Esophagus muscularis mucosa (tissue), 4 donors: ENCODE measurements around the gene CCDC80. TPM values are rescaled to one million over a fixed set of nuclear protein-coding genes. Genes with fewer than 3 reads are reported as not detected.

Experiments
- DNase-seq: peaks from one replicate; pipeline ENCODE4 v3.0.0-alpha.2; 2017; ENCODE audit errors: extremely low spot score
- H3K27ac ChIP-seq, 4 donors: fragments of 200-600 bp; sonication (generic); replicated peaks in 1 of 4; 1 replicate in 3 of 4; 2 replicates in 1 of 4; pipeline ENCODE4 v1.5.1; 2016 to 2019; ENCODE audit warnings: mild to moderate bottlenecking in 1 of 4
- H3K27me3 ChIP-seq, 4 donors: fragments of 200-600 bp; sonication (generic); one replicate each; pipeline versions ENCODE4 v1.5.1 to v1.6.0; 2016 to 2019
- H3K36me3 ChIP-seq, 4 donors: fragments of 200-600 bp; sonication (generic); one replicate each; pipeline ENCODE4 v1.5.1; 2016 to 2019
- H3K4me1 ChIP-seq, 4 donors: fragments of 200-600 bp; sonication (generic); one replicate each; pipeline ENCODE4 v1.5.1; 2016 to 2019
- H3K4me3 ChIP-seq, 4 donors: fragments of 200-600 bp; sonication (generic); 1 replicate in 2 of 4; 2 replicates in 2 of 4; pipeline ENCODE4 v1.5.1; 2016 to 2019; ENCODE audit warnings: mild to moderate bottlenecking in 4 of 4, moderate library complexity in 1 of 4
- H3K9me3 ChIP-seq, 4 donors: fragments of 200-600 bp; sonication (generic); 1 replicate in 3 of 4; 2 replicates in 1 of 4; pipeline ENCODE4 v1.5.1; 2016 to 2019
- CTCF ChIP-seq, 3 experiments: fragments of 200-600 bp in 2 of 3; fragments of 450-650 bp in 1 of 3; sonication (generic) in 2 of 3; IDR thresholded peaks; one replicate each; pipeline ENCODE4 v1.5.1; 2017 to 2019; ENCODE audit warnings: antibody characterized with exemption in 3 of 3, mild to moderate bottlenecking in 2 of 3, moderate library complexity in 1 of 3
- EP300 ChIP-seq: sonication (generic); formaldehyde crosslinking; IDR thresholded peaks from one replicate; pipeline ENCODE4 v1.6.1; 2017; ENCODE audit warnings: antibody characterized with exemption
- POLR2A ChIP-seq: fragments of 450-650 bp; IDR thresholded peaks from one replicate; pipeline ENCODE4 v1.6.1; 2017; ENCODE audit warnings: antibody characterized with exemption, moderate library complexity, mild to moderate bottlenecking, low read depth
- POLR2AphosphoS5 ChIP-seq, 2 donors: sonication (generic); formaldehyde crosslinking; IDR thresholded peaks; one replicate each; pipeline ENCODE4 v1.6.1; 2017; ENCODE audit warnings: antibody characterized with exemption in 2 of 2
- WGBS: methylation state at CpG from one replicate; pipeline ENCODE4 v1.1.5; 2018; 5-methylcytosine and 5-hydroxymethylcytosine counted together
- intact Hi-C: fragments of 100-400 bp; cut with DNase I; formaldehyde crosslinking; loops from one replicate; pipeline ENCODE4 v1.15.1; 2023
- total RNA-seq, 4 donors: library from RNA; depleted of rRNA; stranded (reverse); fragments of >200 nt; gene quantifications; one replicate each; pipeline versions ENCODE4 v1.1.0 to v1.2.1, GENCODE V29; 2016

CCDC80 gene
- total RNA-seq, 4 donors from 2014 or later, result 34.7 to 213 (median 127) TPM

- Histone ChIP-seq H3K27ac (no peak overlapping the region), H3K4me3 (no peak overlapping the region), H3K36me3 (peaks cover 0 to 27% (median 17%) of the 10 kb centered on the region in 4 donors), H3K9me3 (no peaks in the 10 kb centered on the region), H3K4me1 (no peaks in the 10 kb centered on the region), H3K27me3 (no peaks in the 10 kb centered on the region)
- 95% methylated on average over 2 of the region's 2 CpGs for WGBS
- intact Hi-C loops, result no loop called here
- TF ChIP-seq POLR2A (no peak), POLR2AphosphoS5 (IDR thresholded peaks at IDR 0.05) (no peak), CTCF (IDR thresholded peaks at IDR 0.05) (no peak), EP300 (no peak)
- DNase-seq, result no peak
Observed at GRCh38 chr3:112597945-112598344, 43.0 kb downstream of the CCDC80 start.

- Histone ChIP-seq H3K36me3 (peaks cover 0 to 33% (median 23%) of the 10 kb centered on the region in 4 donors), H3K4me3 (no peak overlapping the region), H3K4me1 (no peaks in the 10 kb centered on the region), H3K9me3 (no peaks in the 10 kb centered on the region), H3K27ac (no peak overlapping the region), H3K27me3 (no peaks in the 10 kb centered on the region)
- TF ChIP-seq EP300 (no peak), CTCF (IDR thresholded peaks at IDR 0.05) (no peak), POLR2AphosphoS5 (IDR thresholded peaks at IDR 0.05) (no peak), POLR2A (no peak)
- WGBS, result 93% methylated on average over 2 of the region's 2 CpGs
- intact Hi-C loops, result no loop called here
- DNase-seq, result no peak
Observed at GRCh38 chr3:112594856-112595255, 46.1 kb downstream of the CCDC80 start.

- intact Hi-C loops, result no loop called here
- Histone ChIP-seq H3K27me3 (no peaks in the 10 kb centered on the region), H3K4me1 (no peaks in the 10 kb centered on the region), H3K27ac (no peak overlapping the region), H3K36me3 (peaks cover 0 to 36% (median 23%) of the 10 kb centered on the region in 4 donors), H3K4me3 (no peak overlapping the region), H3K9me3 (no peaks in the 10 kb centered on the region)
- no peak for DNase-seq
- no peak for TF ChIP-seq POLR2A
- no peak for TF ChIP-seq POLR2AphosphoS5 (IDR thresholded peaks at IDR 0.05)
- no peak for TF ChIP-seq CTCF (IDR thresholded peaks at IDR 0.05)
- no peak for TF ChIP-seq EP300
Observed at GRCh38 chr3:112593258-112593657, 47.7 kb downstream of the CCDC80 start.

GRCh38 chr3:112587336-112587735, 53.6 kb downstream of the CCDC80 start:
- DNase-seq, result no peak
- H3K9me3 ChIP-seq, result no peaks in the 10 kb centered on the region
- no peak overlapping the region for H3K4me3 ChIP-seq
- H3K36me3 ChIP-seq, result peaks cover 0 to 62% (median 35%) of the 10 kb centered on the region in 4 donors
- intact Hi-C loops, result loop anchor here (10.0 kb wide), 1 partner anchor 147 kb away; no protein-coding TSS in a partner anchor
- TF ChIP-seq POLR2A (no peak), CTCF (IDR thresholded peaks at IDR 0.05) (no peak), POLR2AphosphoS5 (IDR thresholded peaks at IDR 0.05) (no peak), EP300 (no peak)
- H3K27ac ChIP-seq, result no peak overlapping the region
- 95% methylated on average over 1 of the region's 1 CpG for WGBS
- no peaks in the 10 kb centered on the region for H3K27me3 ChIP-seq
- H3K4me1 ChIP-seq, result peaks cover 0 to 6% (median 2%) of the 10 kb centered on the region in 4 donors

DNA sequence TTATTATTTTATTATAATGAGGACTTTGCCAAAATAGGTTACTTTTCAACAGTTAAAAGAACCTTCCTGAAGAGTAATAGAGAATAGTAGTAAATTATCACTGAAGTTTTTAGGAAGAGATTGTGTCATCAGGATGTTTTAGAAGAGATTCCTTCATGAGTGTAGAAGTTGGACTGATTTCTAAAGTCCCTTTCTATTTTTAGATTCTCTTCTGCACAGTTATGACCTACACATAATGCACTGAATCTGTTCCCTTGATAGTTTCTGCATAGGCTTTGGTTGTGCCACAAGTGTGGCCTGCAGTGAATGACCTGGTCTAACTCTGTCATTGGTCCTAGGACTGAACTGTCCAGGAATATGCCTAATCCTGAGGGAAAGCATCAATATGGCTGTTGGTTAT, 55.2 kb downstream of the CCDC80 start:
- no peaks in the 10 kb centered on the region for H3K27me3 ChIP-seq
- H3K9me3 ChIP-seq, result no peaks in the 10 kb centered on the region
- no peak for DNase-seq
- H3K36me3 ChIP-seq, result peaks cover 0 to 73% (median 45%) of the 10 kb centered on the region in 4 donors
- no peak overlapping the region for H3K27ac ChIP-seq
- intact Hi-C loops, result loop anchor here (10.0 kb wide), 1 partner anchor 149 kb away; no protein-coding TSS in a partner anchor
- H3K4me1 ChIP-seq, result peaks cover 0 to 6% (median 2%) of the 10 kb centered on the region in 4 donors
- H3K4me3 ChIP-seq, result no peak overlapping the region
- no peak for TF ChIP-seq POLR2A
- TF ChIP-seq CTCF (IDR thresholded peaks at IDR 0.05), result no peak
- TF ChIP-seq EP300, result no peak
- no peak for TF ChIP-seq POLR2AphosphoS5 (IDR thresholded peaks at IDR 0.05)
